Femur (tissue), 1 donor: ENCODE results near the gene ODF2L.
"Not testable (repeated sequence)": the region's sequence is repeated elsewhere in the genome, so short reads cannot be mapped to it uniquely, and the experiment has no call there.

ENCODE experiments used
- DNase-seq: peaks from one replicate; pipeline ENCODE4 v3.0.0-alpha.2; 2017

The ODF2L gene

GRCh38 chr1:86382878-86383277, 13.2 kb downstream of the ODF2L start:
- no peak for DNase-seq

- no peak for DNase-seq
Measured at GRCh38 chr1:86381223-86381622, 14.9 kb downstream of the ODF2L start.

GRCh38 chr1:86380257-86380861, 15.8 kb downstream of the ODF2L start:
- no peak for DNase-seq

- DNase-seq: no peak
Measured at GRCh38 chr1:86378813-86379212, 17.3 kb downstream of the ODF2L start.

GRCh38 chr1:86377341-86377740, 18.8 kb downstream of the ODF2L start:
- DNase-seq: no peak

- DNase-seq: no peak
Measured at GRCh38 chr1:86375688-86376087, 20.4 kb downstream of the ODF2L start.

- no peak for DNase-seq
Measured at GRCh38 chr1:86370601-86371022, 25.5 kb downstream of the ODF2L start.

GRCh38 chr1:86365896-86366295, 30.2 kb downstream of the ODF2L start:
- no peak for DNase-seq

- DNase-seq: no peak
Measured at GRCh38 chr1:86362807-86363206, 33.3 kb downstream of the ODF2L start.

- DNase-seq: no peak
Measured at GRCh38 chr1:86357796-86358195, 38.3 kb downstream of the ODF2L start.

- DNase-seq: no peak
Measured at GRCh38 chr1:86356247-86356646, 39.9 kb downstream of the ODF2L start.

- no peak for DNase-seq
Measured at GRCh38 chr1:86352086-86352485, 44.0 kb downstream of the ODF2L start.

- DNase-seq: not testable (repeated sequence)
Measured at GRCh38 chr1:86350230-86350629, 45.9 kb downstream of the ODF2L start.

GRCh38 chr1:86346388-86346787, 49.7 kb downstream of the ODF2L start:
- DNase-seq: no peak

- no peak for DNase-seq
Measured at GRCh38 chr1:86345042-86345441, 51.1 kb downstream of the ODF2L start.

GRCh38 chr1:86339906-86340305, 56.2 kb downstream of the ODF2L start:
- DNase-seq: no peak

- no peak for DNase-seq
Measured at GRCh38 chr1:86339014-86339812, 56.9 kb downstream of the ODF2L start.

- no peak for DNase-seq
Measured at GRCh38 chr1:86335916-86336315, 60.2 kb downstream of the ODF2L start.

GRCh38 chr1:86325264-86325663, 70.9 kb downstream of the ODF2L start:
- no peak for DNase-seq

GRCh38 chr1:86324130-86324822, 71.8 kb downstream of the ODF2L start:
- DNase-seq: no peak

GRCh38 chr1:86322241-86322640, 73.9 kb downstream of the ODF2L start:
- no peak for DNase-seq

- DNase-seq: no peak
Measured at GRCh38 chr1:86318436-86318835, 77.7 kb downstream of the ODF2L start.

- DNase-seq: no peak
Measured at GRCh38 chr1:86317926-86318325, 78.2 kb downstream of the ODF2L start.

GRCh38 chr1:86305731-86306130, 90.4 kb downstream of the ODF2L start:
- no peak for DNase-seq
